NCI-H2196 (cell line): ENCODE results near the gene CPXM2.

Experiments used
- DNase-seq: peaks from one replicate; lab custom pipeline; 2025; ENCODE audit not compliant: unreplicated experiment; lab: John Stamatoyannopoulos, UW

CPXM2 gene

GRCh38 chr10:123891144-123892071, at the start of gene CPXM2:
CPXM2 (minus strand) TSS chr10:123891807; CDS start chr10:123891659, 148 bp downstream.
- DNase-seq: no peak

GRCh38 chr10:123939591-123939990, 48.0 kb upstream of the CPXM2 start:
- DNase-seq: no peak

DNA sequence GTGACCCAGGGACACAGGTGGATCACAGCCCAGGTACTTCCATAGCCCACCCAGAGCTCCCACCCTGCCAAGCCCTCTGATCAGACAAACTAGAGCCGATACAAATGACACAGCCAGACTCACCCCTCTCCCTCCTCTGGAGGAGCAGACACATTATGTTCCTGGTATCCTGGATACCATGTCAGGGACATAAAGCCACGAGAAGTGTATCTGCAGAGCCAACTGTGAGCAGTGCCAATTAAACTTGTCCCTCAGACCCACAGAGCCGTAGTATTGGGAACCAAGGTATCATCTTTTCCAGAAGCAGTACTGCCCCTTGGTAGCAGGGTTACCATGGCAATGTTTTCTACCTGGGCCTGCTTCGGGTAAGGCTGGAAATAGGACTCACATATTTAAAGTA, 47.3 kb upstream of the CPXM2 start:
- no peak for DNase-seq

- no peak for DNase-seq
Observed at GRCh38 chr10:123936426-123936825, 44.8 kb upstream of the CPXM2 start.

- DNase-seq: no peak
Observed at GRCh38 chr10:123935680-123936079, 44.1 kb upstream of the CPXM2 start.

- no peak for DNase-seq
Observed at GRCh38 chr10:123934846-123935245, 43.2 kb upstream of the CPXM2 start.

DNA sequence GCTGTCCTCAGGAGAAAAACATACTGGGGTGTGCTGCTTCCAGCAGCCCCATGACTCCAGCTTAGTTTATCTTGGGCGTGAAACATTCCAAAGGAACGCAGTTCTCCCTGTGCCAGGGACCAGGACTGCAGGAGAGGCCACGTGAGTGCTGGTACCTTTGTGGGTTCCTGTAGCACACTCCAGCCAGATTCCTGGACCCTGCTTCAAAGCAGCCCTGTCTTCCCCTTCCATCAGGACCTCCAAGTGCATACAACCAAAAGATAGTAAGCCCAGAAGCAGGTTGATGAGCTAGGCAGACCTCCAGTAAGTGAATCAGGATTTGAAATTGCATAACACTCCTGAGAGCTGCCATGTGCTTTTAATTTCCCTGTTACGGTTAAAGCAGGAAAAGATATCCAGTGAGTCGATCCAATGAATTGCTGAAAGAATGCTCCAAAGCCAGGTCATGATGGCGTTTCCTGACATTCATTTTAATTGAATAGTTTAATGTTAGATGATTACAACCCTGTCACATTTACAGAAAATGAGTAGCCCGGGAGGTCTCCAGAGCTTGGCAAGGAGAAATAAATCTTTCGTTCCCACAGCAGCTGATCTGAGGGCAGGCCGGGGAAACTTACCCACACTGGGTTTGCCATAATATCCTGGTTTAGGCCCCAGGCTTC, 38.9 kb upstream of the CPXM2 start:
- DNase-seq: no peak

GRCh38 chr10:123929791-123930190, 38.2 kb upstream of the CPXM2 start:
- DNase-seq: no peak

DNA sequence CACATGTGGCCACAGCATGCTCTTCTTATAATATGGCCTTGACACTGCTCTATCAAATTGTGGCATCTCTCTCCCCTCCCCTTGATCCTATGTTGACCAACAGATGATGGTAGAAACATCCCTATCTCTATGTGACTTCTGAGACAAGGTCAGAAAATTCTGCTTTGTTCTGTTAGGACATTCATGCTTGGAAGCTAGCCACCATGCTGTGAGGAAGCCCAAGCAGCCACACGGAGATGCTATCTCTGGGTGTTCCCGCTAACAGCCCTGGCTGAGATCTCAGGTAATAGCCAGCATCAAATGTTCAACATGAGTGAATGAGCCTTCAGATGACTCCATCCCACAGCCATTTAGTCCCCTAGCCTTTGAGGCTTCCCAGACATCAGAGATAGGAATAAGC, 36.8 kb upstream of the CPXM2 start:
- DNase-seq: no peak

DNA sequence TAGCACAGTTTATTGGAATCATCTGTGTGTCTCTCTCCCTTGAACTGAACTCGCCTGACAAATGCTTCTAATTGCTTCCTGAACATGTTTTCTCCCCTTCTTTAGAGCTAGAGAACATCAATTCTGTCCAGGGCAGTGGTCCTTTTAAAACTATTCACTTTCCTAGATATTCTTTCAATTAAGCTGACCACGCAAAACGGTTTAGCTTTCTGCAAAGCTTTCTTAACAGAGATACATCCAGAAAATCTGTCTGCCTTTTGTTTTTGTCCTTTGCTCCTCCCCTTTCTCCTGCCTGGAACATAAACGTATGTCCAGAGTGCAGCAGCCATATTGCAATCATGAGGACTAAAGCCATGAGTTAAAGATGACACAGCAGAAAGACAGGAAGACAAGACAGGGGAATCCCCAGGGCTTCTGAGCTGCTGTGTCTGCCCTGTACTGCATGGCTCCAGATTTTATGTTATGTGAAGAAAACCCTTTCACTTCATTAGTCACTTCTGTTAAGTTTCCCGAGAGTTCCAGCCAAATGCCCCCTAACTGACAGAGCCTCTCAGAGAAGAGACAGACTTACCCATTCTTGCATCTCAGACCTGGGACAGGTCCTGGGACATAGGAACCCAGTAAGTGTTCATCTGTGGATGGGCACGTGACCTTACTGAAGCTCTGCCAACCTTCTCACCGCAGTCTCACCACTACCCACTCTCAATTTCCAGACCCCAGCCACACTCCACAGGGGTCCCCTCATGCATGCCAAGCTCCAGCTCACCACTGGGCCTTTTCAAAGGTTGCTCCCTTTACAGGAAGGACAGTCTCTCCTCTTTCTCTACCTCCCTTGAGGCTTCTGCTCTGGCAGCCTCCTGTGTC, 35.0 kb upstream of the CPXM2 start:
- no peak for DNase-seq

- no peak for DNase-seq
Observed at GRCh38 chr10:123922126-123922525, 30.5 kb upstream of the CPXM2 start.

DNA sequence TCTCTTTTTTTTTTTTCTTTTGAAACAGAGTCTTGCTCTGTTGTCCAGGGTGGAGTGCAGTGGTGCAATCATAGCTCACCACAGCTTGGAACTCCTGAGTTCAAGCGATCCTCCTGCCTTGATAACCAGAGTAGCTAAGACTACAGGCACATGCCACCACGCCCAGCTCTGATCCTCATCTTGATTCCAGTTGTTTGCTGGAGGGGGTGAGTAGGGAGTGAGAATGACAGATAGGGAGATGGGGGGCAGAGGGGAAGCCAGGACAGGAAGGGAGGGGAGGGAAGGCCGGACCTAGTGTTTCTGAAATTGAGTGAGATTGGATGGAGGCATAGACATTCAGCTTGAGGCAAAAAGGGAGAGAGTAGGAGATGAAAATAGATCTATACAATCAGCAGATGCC, 25.2 kb upstream of the CPXM2 start:
- no peak for DNase-seq

GRCh38 chr10:123913688-123914268, 22.2 kb upstream of the CPXM2 start:
- no peak for DNase-seq

DNA sequence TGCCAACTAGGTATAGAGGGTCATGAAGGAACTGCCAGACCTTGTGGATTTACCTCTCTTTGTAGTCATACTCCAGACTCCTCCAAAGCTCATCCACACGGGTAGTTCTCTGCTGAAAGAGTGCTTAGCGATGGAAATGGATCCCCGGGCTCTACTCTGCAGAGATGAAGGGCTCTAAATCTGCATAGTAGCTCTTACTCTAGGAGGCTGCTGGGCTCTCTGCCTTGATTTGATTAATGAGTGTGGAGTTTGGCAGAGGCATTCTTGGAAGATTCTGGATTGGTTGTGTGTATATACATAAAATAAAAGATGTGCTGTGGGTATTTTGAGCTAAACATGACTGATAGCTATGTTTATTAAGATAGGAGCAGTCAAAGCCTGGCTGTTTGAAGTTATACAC, 21.3 kb upstream of the CPXM2 start:
- DNase-seq: no peak

DNA sequence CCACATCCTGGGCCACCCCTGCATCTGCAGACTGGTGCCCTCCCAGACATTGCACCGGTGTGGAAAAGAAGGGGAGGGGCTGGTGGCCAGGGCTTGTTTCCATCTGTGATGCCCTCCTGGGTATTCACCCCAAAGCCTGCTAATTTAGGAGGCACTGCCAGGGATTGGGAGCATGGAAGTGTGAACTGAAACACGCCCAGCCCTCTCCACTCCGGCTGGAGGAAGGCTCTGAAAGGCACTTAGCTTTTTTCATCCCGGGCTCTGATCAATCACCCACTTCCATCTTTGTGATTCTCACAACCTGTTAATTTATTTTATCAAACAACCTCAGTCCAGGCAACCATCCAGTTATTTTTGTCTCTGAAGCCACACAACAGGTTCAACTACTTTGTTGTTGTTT, 20.9 kb upstream of the CPXM2 start:
- no peak for DNase-seq

- peak; percentile 26 for DNase-seq
Observed at GRCh38 chr10:123911866-123912265, 20.3 kb upstream of the CPXM2 start.

GRCh38 chr10:123909866-123910265, 18.3 kb upstream of the CPXM2 start:
- DNase-seq: no peak

DNA sequence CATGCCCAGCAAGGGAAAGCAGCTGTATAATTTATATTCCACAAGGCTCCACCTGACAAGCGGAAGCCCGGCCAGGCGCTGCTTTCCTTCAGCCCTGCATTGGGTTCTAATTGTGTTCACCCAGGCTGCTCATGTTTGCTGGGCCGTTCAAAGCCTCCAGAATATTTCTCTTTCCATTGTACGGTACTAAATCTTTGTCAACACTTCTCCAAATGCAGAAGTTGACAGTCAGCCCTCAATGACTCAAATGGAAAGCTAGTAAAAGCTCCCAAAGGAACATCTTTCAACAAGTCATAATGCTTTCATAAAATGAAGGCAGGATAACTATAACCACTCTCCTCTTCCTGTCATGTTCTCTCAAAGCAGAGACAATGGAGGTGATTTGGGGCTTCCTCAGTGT, 17.8 kb upstream of the CPXM2 start:
- no peak for DNase-seq

- no peak for DNase-seq
Observed at GRCh38 chr10:123908379-123908778, 16.8 kb upstream of the CPXM2 start.

DNA sequence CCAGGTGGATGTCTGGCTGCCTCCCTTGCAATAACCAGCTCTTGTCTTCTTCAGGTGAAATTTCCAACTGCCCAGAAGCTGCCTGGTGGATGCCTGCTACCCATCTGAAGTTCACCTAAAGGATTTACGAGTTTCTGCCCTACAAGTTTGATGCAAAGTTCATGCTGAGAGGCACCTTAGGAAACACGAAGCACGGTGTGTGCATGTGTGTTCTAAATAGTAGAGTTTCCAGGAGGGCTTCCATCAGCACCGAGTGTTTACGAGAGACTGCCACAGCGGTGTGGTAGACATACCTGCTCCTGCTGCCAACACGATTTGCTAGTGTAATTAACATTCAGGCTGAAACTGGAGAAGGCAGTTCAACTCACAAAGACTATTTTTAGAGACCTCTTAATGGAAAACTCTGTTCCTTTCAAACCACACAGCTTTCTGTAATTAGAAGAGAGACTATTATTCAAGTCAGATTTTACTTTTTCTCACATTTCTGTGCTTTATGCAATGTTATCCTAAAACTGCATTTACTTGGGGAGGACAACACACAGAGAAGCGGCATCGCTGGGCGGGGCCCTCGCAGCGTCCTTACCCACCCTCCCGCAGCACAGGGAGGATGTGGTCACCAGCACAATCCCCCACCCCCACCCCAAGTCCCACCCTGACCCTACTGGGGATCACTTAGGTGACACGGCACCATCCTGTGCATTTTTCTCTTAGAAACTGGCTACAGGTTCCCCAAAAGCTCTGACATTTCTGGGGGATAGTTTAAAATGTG, 15.5 kb upstream of the CPXM2 start:
- no peak for DNase-seq
